Amniotic epithelial cell (primary cell): ENCODE results near the gene CCDC146.
"Not testable (repeated sequence)": the region's sequence is repeated elsewhere in the genome, so short reads cannot be mapped to it uniquely, and the experiment has no call there.

Experiments used
- DNase-seq: peaks from one replicate; pipeline ENCODE4 v3.0.0-alpha.2; 2010; ENCODE audit warnings: low read depth

Gene CCDC146

DNA sequence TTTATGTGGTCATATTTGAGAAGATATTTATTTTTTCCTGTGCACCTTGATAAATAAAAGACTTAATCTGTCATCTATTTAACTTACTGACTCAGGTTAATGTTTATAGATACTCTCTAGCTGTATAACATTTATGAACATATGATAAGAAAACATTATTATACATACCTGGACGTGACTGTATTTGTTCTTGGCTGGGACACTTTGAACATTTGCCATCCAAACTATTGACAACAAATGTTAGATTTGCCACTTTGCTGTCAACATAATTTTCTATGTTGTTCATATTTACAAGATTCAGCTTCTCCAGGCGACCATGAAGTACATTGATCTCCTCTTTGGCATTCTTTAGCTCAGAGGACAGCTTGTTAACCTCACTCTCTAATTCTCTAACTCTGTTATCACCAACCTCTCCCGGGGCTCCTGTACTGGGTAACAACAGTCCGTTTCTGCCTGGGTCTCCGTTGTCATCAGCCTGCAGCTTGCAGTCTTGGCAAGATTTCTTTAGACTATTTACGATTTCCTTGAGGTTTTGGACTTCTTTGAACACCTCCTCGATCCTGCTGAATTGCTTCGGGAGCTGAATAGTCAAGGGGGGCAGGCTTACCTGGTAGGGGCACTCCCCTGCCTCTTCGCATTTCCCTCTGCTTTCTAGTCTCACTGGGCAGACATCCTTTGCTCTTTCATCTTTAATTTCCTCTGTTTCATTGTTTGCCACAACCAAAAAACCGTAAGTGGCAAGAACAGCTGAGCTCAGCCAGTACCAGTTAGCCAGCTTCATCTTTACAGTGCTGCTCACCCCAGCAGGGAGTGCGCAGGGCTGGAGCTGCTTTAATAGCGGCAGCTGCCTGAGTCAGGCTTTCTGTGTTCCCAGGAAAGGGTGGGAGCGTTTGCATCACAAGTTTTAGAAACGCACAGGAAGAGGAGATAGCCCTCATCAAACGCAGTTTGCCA is 76.9 kb downstream of the CCDC146 start, which contains the start of gene FGL2:
Gene FGL2, minus strand, starts transcription at position 807 of the 954 bp plus-strand sequence. Its CDS starts 26 bp downstream, at position 781.
- peak; percentile 10 for DNase-seq

DNA sequence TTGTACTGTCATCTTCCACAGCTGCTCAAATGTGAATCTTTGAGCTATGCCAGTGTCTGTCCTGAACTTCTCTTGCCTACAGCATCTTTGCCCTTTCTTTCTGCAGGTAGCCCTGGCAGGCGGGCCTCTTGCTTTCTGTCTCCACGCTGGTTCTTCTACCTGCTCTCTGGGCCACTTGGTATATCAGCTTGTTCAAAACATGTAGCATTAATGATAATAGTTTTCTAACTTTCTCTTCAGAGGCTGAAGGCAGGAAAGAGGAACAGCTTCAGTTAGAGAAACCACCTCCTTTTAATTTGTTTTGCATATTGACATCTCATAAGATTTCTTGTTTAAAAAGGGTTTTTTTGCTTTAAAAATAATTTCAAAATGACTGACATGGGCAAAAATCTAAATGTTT is 78.1 kb downstream of the CCDC146 start:
- no peak for DNase-seq

GRCh38 chr7:77202481-77202976 is 80.1 kb downstream of the CCDC146 start:
- no peak for DNase-seq

DNA sequence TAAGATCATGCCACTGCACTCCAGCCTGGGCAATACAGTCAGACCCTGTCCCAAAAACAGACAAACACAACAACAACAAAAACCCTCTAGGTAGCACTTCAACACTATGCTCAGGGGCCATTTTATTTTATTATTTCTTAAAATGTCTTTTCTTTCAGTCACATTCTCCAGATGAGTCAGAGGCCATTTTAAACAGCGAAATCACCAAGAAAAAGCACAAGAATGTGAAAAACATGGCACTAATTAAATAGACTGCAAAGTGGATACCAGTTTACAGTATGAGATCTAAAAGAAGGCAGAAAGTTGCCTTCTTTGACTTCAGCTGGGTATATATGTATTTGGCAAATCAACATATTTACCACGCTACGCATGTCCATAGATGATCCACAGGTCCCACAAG is 83.3 kb downstream of the CCDC146 start:
- no peak for DNase-seq

DNA sequence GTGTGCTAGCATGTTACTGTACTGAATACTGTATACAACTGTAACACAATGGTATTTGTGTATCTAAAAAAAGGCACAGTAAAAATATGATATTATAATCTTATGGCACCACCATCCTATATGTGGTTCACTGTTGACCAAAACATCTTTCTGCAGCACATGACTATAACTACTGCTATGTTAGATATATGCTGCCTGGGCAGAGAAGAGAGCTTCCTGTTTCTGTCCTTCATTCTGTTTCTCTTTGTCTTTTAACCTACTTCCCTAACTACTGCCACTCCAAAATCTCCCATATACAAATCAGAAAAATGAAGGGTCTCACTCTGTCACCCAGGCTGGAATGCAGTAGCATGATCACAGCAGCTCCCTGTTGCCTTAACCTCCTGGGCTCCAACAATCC is 86.0 kb downstream of the CCDC146 start:
- DNase-seq: no peak

GRCh38 chr7:77209479-77210139 is 87.2 kb downstream of the CCDC146 start:
- no peak for DNase-seq

GRCh38 chr7:77216181-77216845 is 93.9 kb downstream of the CCDC146 start:
- DNase-seq: no peak

DNA sequence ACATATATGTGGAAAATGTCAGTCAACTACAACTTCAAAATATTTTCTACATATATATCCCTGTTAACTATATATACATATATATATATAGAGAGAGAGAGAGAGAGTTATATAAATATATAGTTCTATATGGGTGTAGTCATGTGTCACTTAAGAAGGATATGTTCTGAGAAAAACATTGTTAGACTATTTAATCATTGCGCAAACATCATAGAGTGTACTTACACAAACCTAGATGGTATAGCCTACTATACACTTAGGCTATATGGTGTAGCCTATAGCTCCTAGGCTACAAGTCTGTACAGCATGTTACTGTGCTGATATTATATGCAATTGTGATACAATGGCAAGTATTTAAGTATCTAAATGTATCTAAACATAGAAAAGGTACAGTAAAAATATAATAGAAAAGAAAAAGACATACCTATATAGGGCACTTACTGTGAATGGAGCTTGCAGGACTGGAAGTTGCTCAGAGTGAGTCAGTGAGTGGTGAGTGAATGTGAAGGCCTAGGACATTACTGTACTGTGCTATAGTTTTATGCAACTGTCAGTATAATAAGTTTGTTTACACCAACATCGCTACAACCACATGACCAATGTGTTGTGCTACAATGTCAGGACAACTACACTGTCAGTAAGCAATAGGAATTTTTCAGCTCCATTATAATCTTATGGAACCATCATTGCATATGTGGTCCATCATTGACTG is 95.2 kb downstream of the CCDC146 start:
- DNase-seq: peak; percentile 17

- DNase-seq: not testable (repeated sequence)
Observed at GRCh38 chr7:77219701-77220331, 97.4 kb downstream of the CCDC146 start.

DNA sequence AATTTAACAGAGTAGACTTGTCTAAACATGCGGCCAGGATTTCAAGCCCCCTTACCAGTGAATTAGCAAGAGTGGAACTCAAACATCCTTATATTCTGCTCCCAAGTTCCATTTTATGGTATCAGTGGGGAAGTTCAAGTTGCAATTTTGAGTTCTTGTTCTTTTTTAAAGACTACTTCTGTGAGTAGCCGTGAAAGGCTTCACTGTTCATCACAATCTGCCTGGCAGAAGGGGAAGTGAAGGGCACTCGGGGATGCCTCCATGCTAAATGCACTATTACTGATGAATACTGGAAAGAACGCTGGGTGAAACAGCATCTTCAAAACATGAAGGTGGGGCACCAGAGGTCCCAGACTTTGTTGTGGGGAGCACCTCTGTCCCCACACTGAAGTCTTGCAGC is 99.7 kb downstream of the CCDC146 start:
- no peak for DNase-seq

DNA sequence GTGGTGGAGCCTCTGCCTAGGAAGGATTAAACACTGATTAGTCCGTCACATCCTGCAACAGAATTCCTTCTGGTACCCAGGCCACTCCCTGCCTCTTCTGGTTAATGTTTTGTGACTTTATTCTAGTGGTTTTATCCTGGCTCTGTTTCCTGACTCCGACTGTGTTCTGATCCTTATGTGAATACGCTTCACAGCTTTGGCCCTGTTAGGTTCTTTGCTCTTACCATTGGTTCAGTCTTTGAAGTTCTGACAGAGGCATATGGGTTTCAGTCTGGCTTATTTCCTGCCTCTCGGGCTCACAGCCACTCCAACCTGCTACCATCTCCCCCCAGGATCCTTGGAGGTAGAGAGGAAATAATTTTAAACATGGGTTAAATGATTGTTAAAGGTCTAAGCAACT is 100.4 kb downstream of the CCDC146 start:
- no peak for DNase-seq

GRCh38 chr7:77223261-77223660 is 100.8 kb downstream of the CCDC146 start:
- no peak for DNase-seq

GRCh38 chr7:77226357-77226839 is 104.0 kb downstream of the CCDC146 start:
- peak; percentile 13 for DNase-seq

GRCh38 chr7:77228795-77229194 is 106.4 kb downstream of the CCDC146 start:
- not testable (repeated sequence) for DNase-seq

DNA sequence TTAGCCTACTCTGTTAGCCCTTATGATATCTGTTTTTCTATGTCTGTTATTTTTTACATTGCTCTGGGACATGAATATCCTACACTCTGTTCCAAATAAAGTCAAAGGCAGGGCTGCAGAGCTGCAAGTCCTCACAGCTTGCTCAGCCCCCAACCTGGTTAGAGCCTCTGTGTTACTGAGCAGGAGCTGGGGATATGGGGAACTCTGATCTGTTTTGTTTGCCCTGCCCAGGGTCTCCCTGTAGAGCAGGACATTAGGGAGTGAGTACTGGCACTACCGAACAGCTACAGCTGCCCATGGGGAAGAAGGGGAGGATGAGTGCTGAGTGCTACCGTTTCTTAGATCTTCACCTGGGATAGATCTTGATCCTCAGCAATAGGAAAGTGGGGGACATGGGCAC is 110.1 kb downstream of the CCDC146 start:
- DNase-seq: no peak

GRCh38 chr7:77235276-77235675 is 112.9 kb downstream of the CCDC146 start:
- DNase-seq: peak; percentile 89

GRCh38 chr7:77238703-77239136 is 116.3 kb downstream of the CCDC146 start:
- DNase-seq: no peak

DNA sequence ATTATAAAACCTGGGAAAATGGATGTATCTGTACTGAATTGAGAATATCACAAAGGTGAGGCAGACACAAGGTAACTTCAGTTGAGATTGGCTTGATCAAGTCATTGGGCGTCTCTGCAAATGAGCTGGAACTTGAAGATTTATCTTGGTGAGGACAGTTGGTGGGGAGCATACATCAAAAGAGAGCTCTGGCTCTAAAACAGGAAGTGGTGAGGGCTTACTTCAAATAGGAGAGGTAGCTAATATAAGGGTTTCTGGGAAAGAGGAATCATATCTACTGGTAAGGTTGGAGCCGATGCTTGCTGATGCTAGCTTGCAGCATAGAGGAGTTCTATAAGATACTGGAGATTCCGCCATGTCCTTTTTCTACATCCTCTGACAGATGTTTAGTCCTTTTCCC is 117.1 kb downstream of the CCDC146 start:
- no peak for DNase-seq

DNA sequence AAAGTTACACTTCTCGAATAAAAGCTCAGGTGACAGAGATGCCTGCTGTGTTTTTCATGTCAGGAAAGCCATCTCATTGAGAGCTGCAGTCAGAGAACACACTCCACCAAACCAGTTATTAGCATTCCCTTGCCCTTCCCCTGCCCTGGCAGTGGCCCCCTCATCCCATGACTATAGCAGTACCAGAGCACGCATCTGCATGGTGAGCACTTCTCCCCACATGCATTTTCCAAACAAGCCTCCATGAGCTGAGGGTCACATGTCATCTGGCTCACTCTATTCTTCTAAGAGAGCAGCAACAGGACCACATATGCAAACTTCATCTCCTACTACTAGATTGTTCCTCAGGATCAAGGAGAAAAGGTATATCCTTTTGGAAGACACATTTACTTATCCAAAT is 119.7 kb downstream of the CCDC146 start:
- no peak for DNase-seq

DNA sequence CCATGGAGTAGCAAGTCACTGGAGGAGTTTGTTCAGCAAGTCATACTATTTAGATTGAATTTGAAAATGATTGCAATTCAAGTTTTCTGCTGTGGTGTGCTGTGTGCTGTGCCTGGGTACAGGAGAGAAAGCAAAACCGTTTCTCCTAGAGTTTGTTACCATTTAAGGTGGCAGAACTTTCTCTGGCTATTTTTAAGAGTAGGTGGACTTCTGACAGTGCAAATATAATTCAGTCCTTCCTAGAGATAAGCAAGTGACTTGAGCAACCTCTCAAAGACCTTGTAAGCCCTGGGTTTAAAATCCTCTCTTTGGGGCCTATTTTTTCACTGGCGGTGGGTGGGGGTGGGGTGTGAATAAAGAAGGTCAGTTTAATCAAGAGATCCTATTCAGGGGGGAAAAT is 120.1 kb downstream of the CCDC146 start:
- DNase-seq: peak; percentile 10
